ENCODE measurements around the gene DUSP10.

GRCh38 chr1:221775206-221775605, 33.3 kb upstream of the DUSP10 start:
- TF ChIP-seq CTCF (IDR thresholded peaks at IDR 0.05): no peak
- TF ChIP-seq ZFX (IDR thresholded peaks at IDR 0.05; ENCODE audit: borderline replicate concordance): no peak
